AG10803 (cell line): ENCODE measurements around the gene RBBP8NL.

ENCODE experiments used
- DNase-seq: peaks from one replicate; pipeline ENCODE4 v3.0.0; 2010; ENCODE audit warnings: low read depth
- H3K4me3 ChIP-seq: 2 replicates; pipeline ENCODE4 v1.5.1; 2011; ENCODE audit warnings: mild to moderate bottlenecking, low read length, control low read depth
- CTCF ChIP-seq: conservative IDR thresholded peaks from 2 replicates; pipeline ENCODE4 v1.5.1; 2011; ENCODE audit warnings: mild to moderate bottlenecking, low read length, control low read depth, inconsistent platforms

Gene RBBP8NL

GRCh38 chr20:62473717-62474603, 46.6 kb upstream of the RBBP8NL start:
- H3K4me3 ChIP-seq, result no peak overlapping the region
- TF ChIP-seq CTCF, result no peak
- no peak for DNase-seq

- H3K4me3 ChIP-seq, result no peak overlapping the region
- DNase-seq, result no peak
- TF ChIP-seq CTCF, result no peak
These were observed 45.7 kb upstream of the RBBP8NL start for GRCh38 chr20:62472941-62473585.

- TF ChIP-seq CTCF, result no peak
- no peak for DNase-seq
- H3K4me3 ChIP-seq, result no peak overlapping the region
These were observed 45.0 kb upstream of the RBBP8NL start for GRCh38 chr20:62472138-62472940.

DNA sequence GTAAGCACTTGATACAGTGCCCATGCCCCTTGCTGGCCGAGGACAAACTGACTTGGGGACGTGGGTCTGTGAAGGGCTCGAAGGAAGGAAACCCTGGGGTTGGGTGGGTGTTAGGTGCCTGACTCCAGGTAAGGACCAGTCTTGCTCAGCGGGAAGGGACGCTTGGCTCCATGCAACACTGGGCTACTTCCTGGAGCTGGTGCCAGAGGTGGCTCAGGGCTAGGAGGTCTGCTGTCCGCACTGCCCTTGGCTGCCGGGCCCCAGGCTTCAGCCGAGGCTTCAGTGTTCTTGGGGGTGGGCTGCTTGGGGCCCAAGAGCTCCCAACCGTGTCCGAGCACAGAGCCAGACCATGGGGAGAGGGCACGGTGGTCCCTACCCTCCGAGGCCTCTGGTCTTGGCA, 43.1 kb upstream of the RBBP8NL start:
- DNase-seq, result no peak
- no peak overlapping the region for H3K4me3 ChIP-seq
- TF ChIP-seq CTCF, result no peak

- DNase-seq, result no peak
- TF ChIP-seq CTCF, result no peak
- H3K4me3 ChIP-seq, result no peak overlapping the region
These were observed 42.7 kb upstream of the RBBP8NL start for GRCh38 chr20:62470001-62470400.

DNA sequence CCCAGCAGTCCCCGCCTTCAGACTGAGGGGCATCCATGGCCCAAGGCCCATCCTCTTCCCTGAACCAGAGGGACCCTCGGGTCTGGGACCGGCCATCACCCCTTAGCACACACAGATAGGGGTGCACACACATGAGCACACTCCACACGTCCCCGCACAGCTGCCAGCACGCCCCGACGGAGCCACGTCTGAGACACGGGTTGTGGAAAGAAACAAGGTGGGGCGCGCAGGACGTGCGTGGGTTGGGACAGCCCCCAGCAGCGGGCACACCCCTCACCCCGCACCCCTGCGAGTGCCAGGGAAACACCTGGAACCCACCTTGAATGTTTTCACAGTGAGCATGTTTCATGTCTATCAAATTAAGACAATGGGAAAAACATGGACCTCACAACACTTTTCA, 42.0 kb upstream of the RBBP8NL start:
- H3K4me3 ChIP-seq, result no peak overlapping the region
- no peak for TF ChIP-seq CTCF
- no peak for DNase-seq
